ELR (cell line): Measurements from ENCODE around the gene THRA.
A peak's percentile ranks its signal among the peaks of the same experiment; 100 is the strongest.

Source experiments
- DNase-seq: peaks from one replicate; pipeline ENCODE4 v3.0.0-alpha.2; 2015; ENCODE audit warnings: low read depth

The THRA gene

DNA sequence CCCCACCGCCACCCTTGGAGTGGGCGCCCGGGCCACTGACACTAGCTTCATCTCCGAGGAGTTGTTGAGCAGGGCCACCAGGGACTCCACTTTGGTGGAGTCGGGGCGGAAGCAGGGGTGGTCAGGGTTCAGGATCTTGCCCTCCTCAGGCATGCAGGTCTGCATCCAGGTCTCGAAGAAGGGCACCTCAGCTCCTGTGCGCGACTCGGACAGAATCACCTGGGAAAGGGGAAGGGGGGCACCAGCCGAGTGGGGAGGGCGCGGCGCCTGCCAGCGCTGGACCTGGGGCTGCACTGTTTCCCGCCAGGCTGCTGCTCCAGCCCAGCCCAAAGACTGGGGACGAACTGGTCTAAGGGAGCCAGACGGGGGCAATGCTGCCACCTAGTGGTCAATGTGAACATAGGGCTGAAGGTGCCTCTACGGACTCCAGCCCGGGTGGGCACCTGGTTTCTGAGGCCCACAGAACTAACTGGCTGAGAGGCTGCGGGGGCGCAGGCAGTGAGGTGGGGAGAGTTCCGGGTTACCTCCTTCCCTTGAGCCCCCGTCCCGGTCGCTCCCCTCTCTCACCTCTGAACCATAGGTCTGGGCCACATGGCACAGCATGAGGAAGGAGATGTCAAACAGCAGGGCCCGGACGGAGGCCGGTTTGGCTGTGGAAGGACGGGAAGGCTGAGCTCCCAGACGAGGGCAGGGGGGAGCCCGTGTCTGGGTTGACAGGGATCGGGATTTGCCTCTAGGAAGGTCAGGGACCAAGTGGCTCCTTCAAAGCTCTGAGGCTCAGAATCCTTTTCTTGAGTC, 35.8 kb upstream of the THRA start:
- peak; percentile 92 for DNase-seq

- no peak for DNase-seq
Measured at GRCh38 chr17:40027614-40028012, 35.2 kb upstream of the THRA start.

DNA sequence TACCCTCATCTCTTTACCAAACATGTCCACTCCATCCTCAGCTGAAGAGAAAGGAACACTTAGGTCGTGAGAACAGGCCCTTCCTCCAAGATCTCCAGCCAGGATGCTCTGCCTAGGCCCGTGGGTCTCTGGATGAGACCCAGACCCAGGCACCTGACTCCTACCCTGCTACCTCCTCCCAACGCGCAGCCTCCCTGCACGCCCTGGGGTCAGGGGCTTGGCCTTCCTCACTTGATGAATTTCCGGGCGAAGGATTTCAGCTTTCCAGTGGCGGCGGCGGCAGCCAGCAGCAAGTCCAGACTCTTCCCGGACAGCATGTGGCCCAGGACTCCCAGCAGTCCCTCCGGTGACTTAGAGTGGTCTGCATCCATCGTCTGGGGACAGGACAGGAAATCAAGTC, 34.2 kb upstream of the THRA start:
- DNase-seq = no peak

DNA sequence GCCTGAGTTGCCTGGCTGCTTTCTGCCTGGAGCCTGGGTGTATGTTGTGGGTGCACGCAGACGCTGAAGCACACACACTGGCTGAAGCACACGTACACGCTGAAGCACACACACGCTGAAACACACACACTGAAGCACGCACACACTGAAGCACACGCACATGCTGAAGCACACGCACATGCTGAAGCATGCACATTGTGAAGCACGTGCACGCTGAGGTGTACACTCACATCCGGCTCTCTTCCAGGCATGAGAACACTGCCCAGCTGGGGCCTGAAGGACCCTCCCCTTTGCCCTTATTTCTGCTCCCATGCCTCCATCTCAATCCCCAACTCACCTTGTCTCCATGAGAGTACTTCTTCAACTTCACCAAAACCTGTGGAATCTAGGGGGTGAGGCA, 31.1 kb upstream of the THRA start:
- DNase-seq = no peak

DNA sequence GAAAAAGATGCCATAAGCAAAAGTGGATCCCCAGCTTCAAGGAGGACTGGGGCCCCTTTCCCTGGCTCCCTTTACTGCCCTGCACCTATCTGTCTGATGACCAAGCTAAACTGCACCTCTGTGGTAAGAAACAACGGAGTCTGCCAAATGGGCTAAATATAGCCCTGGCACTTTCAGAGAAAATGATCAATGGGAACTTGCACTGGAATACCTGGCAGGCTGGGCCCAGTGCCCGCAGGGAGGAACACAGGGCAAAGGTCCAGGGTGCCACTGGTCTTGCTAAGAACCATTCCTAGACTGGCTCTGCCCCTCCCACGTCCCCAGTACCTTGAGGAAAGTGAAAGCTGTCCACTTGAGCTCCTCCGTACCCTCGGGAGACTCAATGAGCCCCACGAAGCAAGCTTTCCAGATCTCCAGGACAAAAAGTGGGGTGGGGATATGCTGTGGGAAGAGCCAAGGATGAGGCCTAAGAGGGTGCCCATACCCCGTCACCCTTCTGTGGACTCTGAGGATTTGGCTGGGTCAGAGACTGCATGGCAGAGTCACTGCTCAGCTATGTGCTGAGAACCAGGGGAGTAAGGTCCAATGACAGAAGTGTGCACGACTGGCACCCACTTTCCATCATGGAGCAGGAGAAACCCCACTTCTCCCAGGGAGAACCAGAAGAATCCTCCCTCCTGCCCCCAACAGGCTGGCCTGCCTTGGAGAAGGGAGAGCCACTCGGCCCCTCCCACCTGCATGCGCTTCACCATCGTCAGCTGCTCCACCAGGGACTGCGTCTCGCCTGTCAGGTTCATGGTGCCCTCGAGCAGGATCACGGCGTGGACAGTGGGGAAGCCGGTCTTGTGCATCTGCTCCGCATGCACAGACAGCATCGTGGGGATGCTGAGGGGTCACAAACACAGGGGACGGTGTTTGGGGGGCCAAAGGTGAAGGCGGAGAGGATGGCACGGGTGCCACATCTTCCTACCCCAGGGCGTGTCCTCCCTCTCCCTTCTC, 30.1 kb upstream of the THRA start:
- no peak for DNase-seq

DNA sequence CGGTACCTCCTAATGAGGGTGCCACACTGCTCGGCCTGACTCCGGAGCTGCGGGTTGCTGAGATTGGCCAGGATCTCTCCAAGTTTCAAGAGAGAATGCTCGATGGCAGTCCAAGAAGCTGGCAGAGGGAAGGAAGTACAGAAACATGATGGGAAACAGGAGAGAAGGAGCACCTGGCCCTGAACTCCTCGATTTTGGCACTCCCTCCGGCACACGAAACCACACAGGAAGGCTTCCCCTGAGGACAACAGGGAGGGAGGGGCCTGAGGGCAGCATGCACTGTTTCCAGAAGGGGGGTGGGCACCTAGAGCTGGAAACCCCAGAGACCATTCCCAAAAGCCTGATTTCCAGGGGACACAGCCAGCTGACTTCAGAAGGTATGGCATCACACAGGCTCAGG, 29.4 kb upstream of the THRA start:
- DNase-seq = no peak

GRCh38 chr17:40034426-40035161, 28.2 kb upstream of the THRA start:
- DNase-seq = no peak

GRCh38 chr17:40035162-40035559, 27.6 kb upstream of the THRA start:
- DNase-seq = peak; percentile 62

DNA sequence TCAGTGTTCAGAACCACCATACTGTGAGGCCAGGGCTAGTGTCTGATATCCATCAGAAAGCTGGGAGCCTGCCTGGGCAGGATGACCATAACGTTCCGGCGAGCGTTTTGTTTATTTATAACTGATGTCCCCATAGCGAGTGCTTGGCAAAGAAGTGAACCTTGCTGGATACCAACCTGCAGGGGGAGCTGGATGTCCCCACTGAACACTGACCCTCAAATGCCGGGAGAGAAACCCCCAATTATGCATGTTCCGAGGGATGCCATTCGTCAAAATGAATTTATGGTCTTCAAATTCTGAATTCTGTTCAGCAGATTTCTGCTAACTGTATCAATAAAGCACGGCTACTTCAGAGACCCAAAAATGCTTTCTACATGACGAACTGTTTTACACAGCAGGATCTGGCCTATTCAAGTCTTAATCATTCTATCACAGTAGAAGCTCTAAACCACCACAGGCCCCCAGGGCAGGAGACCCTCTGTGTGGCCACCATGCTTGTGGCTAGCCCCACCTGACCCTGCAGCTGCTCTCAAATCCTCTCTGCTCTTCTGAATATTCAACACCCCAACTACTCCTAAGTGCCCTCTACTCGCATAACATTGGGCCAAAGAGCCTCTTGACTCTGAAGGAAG, 23.8 kb upstream of the THRA start:
- peak; percentile 87 for DNase-seq

GRCh38 chr17:40041196-40041595, 21.6 kb upstream of the THRA start:
- DNase-seq = no peak

GRCh38 chr17:40056379-40057015, 6.3 kb upstream of the THRA start:
- no peak for DNase-seq

- no peak for DNase-seq
Measured at GRCh38 chr17:40058186-40058784, 4.5 kb upstream of the THRA start.

- no peak for DNase-seq
Measured at GRCh38 chr17:40058865-40059264, 3.9 kb upstream of the THRA start.

- DNase-seq = no peak
Measured at GRCh38 chr17:40059729-40060475, 2.9 kb upstream of the THRA start.

- DNase-seq = no peak
Measured at GRCh38 chr17:40060887-40061608, 1.7 kb upstream of the THRA start.

DNA sequence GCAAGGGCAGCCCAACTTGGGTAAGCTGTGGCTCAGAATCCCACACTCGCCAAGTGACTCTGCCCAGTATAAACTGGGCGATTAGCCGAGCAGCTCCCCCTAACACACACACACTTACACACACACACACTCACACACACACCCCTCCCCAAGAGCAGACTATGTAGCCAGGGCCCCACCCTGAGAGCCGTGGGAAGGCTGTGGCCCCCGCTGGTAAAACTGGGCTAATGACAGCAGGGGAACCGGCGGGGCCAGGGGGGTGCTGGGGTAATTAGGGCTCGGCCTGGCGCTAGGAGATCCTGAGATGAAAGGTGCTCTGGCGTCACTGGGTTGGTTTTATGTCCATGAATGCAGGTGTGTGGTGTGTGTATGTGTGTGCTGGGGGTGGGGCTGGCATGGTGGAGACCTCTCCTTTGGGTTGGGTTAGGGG, 1.1 kb upstream of the THRA start:
- no peak for DNase-seq

DNA sequence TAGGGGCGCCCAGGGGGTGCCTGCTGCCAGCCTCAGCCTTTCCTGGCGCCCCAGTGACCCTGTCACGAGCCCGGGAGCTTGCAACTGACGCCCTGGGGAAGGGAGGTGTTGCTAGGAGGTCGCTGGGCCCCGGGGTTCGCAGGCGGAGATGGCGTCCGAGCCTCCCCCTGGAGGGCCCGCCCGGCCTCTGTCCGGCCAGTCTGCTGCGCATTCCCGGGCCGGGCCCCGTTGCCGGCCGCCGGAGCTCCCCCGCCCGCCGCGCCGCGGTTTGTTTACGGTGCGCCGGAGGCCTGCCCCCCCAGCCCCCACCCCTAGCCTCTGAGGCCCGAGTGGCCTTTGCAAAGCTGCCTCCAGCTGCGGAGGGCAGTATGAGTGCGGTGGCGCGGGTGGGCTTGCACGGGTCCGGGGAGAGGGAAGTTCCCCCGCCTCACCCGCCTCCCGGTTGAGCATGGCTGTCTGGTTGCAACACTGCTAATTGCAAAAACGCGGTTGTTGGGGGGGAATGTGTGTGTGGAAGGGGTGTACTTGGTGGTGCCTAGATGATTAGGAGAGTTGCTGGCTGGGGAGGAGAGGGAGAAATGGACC, 514 bp downstream of the THRA start:
- peak; percentile 51 for DNase-seq

- no peak for DNase-seq
Measured at GRCh38 chr17:40063901-40064531, 1.3 kb downstream of the THRA start.
